Hematopoietic multipotent progenitor cell (in vitro differentiated cells): ENCODE results near the gene DOCK3. TPM values are rescaled to one million over a fixed set of nuclear protein-coding genes. Genes with fewer than 3 reads are reported as not detected.
"Not testable (repeated sequence)": the region's sequence is repeated elsewhere in the genome, so short reads cannot be mapped to it uniquely, and the experiment has no call there.

Experiments used
- DNase-seq, 3 donors: peaks; one replicate each; pipeline ENCODE4 v3.0.0-alpha.2; 2011 to 2015; ENCODE audit warnings: low read depth in 2 of 3, low spot score in 2 of 3
- total RNA-seq: library from RNA; depleted of rRNA; stranded (reverse); fragments of >200 nt; gene quantifications from one replicate; pipeline ENCODE4 v1.2.3, GENCODE V29; 2012

Gene DOCK3
- total RNA-seq, 1 donor, result 1.3 TPM

GRCh38 chr3:50673931-50674330, 796 bp upstream of the DOCK3 start:
- peak in 1 of 3 donors; percentile 28 for DNase-seq

- DNase-seq, result peak in 2 of 3 donors; percentile 46 to 48
Measured at GRCh38 chr3:50675179-50676030, 678 bp downstream of the DOCK3 start.

GRCh38 chr3:50676031-50676705, 1.4 kb downstream of the DOCK3 start:
- DNase-seq, result no peak

GRCh38 chr3:50687127-50687751, 12.5 kb downstream of the DOCK3 start:
- DNase-seq, result no peak

- DNase-seq, result no peak
Measured at GRCh38 chr3:50687916-50688315, 13.2 kb downstream of the DOCK3 start.

- DNase-seq, result not testable (repeated sequence)
Measured at GRCh38 chr3:50688602-50689001, 13.9 kb downstream of the DOCK3 start.

GRCh38 chr3:50689558-50689957, 14.8 kb downstream of the DOCK3 start:
- no peak for DNase-seq

GRCh38 chr3:50695031-50695430, 20.3 kb downstream of the DOCK3 start:
- no peak for DNase-seq

GRCh38 chr3:50696276-50696675, 21.5 kb downstream of the DOCK3 start:
- no peak for DNase-seq

- DNase-seq, result no peak
Measured at GRCh38 chr3:50698269-50698668, 23.5 kb downstream of the DOCK3 start.

GRCh38 chr3:50708620-50709019, 33.9 kb downstream of the DOCK3 start:
- DNase-seq, result no peak

- no peak for DNase-seq
Measured at GRCh38 chr3:50714946-50715345, 40.2 kb downstream of the DOCK3 start.

- no peak for DNase-seq
Measured at GRCh38 chr3:50724831-50725230, 50.1 kb downstream of the DOCK3 start.

- DNase-seq, result no peak
Measured at GRCh38 chr3:50734985-50735384, 60.3 kb downstream of the DOCK3 start.

GRCh38 chr3:50737193-50737905, 62.6 kb downstream of the DOCK3 start:
- no peak for DNase-seq

- DNase-seq, result no peak
Measured at GRCh38 chr3:50737906-50738598, 63.3 kb downstream of the DOCK3 start.

GRCh38 chr3:50743643-50744042, 68.9 kb downstream of the DOCK3 start:
- DNase-seq, result no peak

- DNase-seq, result no peak
Measured at GRCh38 chr3:50749822-50750221, 75.1 kb downstream of the DOCK3 start.

- DNase-seq, result no peak
Measured at GRCh38 chr3:50759015-50759414, 84.3 kb downstream of the DOCK3 start.

GRCh38 chr3:50777680-50778079, 103.0 kb downstream of the DOCK3 start:
- no peak for DNase-seq
